GM10266 (cell line): ENCODE measurements around the gene SYNDIG1L.
"Not testable (repeated sequence)": the region's sequence is repeated elsewhere in the genome, so short reads cannot be mapped to it uniquely, and the experiment has no call there.

Experiments used
- DNase-seq: peaks from one replicate; pipeline ENCODE4 v3.0.0; 2012; ENCODE audit errors: extremely low spot score
- TF ChIP-seq, protein P1 (sequence below): IDR thresholded peaks from 2 replicates; pipeline ENCODE4 v1.5.1; 2012; ENCODE audit warnings: mild to moderate bottlenecking, low read depth; ENCODE audit not compliant: control insufficient read depth, insufficient read depth; ENCODE audit errors: missing control alignments

The SYNDIG1L gene

DNA sequence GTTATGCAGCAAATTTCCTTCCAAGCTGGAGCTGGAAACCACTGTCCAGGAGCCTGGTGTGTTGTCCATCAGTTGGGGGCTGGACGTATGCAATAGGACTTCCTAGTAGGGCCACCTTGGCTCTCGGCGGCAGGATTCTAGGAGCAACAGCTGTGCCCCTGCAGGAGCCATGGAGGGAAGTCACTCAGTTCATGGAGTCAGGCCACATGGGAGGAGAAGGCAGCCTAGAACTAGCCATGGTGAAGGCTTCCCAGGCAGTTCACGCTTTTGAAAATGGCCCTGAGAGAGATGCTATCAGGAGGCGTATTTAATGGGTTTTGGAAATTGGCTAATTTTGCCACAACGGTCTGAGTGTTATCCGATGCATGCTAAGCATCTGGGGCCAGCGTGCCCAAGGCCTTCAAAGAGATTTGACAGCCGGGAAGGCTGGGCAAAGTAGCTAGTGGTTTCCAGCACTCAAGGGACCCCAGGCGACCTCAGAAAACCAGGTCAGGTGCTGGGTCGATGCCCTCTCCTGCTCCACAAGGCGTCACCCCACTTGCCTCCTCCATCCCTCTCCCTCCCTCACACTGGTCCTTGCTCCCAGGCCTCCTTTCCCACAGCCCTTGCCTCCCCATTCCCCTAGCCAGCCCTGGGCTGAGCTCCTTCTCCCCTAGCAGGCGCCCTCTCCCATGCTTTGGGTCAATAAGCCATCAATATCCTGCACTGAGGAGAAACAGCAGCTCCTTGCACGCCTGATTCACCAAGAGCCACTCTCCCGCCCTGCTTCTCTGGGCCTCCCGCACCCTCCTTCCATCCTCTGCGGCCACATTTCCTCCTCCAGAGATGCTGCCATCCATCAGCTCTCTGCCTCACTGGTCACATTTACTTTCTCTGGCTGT, 30.9 kb upstream of the SYNDIG1L start:
- TF ChIP-seq, protein P1, sequence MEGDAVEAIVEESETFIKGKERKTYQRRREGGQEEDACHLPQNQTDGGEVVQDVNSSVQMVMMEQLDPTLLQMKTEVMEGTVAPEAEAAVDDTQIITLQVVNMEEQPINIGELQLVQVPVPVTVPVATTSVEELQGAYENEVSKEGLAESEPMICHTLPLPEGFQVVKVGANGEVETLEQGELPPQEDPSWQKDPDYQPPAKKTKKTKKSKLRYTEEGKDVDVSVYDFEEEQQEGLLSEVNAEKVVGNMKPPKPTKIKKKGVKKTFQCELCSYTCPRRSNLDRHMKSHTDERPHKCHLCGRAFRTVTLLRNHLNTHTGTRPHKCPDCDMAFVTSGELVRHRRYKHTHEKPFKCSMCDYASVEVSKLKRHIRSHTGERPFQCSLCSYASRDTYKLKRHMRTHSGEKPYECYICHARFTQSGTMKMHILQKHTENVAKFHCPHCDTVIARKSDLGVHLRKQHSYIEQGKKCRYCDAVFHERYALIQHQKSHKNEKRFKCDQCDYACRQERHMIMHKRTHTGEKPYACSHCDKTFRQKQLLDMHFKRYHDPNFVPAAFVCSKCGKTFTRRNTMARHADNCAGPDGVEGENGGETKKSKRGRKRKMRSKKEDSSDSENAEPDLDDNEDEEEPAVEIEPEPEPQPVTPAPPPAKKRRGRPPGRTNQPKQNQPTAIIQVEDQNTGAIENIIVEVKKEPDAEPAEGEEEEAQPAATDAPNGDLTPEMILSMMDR, result no peak
- no peak for DNase-seq

DNA sequence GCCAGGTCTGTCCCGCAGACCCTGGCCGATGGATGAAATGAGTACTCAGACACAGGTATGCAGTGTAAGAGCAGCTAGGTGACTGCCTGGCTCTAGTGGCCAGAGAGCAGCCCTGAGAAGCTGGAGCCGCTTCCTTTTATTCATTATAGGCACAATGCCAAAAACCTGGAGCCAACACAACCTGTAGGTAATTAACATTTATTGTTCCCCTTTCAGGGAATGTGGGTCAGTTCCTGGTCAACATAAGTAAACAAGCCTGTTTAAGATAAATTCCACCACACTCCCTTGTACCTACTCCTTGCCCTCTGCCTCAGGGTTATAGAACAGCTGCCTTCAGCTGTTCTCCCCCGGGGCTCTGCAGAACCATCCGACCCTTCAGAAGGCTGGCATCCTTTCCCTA, 28.4 kb upstream of the SYNDIG1L start:
- not testable (repeated sequence) for DNase-seq

DNA sequence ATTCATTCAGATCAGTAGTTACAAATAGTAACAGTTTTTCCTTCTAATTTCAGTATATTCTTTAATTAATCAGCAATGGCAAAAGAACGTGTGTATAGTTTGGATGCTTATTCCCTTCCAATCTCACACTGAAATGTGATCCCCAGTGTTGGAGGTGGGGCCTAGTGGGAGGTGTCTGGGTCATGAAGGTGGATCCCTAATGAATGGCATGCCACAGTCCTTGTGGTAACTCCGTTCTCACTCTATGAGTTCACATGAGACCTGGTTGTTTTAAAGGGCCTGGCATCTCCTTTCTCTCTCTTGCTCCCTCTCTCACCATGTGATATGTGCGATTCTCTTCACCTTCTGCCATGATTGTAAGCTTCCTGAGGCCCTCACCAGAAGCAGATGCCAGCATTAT, 18.9 kb upstream of the SYNDIG1L start:
- DNase-seq, result no peak
- TF ChIP-seq, protein P1, result no peak

DNA sequence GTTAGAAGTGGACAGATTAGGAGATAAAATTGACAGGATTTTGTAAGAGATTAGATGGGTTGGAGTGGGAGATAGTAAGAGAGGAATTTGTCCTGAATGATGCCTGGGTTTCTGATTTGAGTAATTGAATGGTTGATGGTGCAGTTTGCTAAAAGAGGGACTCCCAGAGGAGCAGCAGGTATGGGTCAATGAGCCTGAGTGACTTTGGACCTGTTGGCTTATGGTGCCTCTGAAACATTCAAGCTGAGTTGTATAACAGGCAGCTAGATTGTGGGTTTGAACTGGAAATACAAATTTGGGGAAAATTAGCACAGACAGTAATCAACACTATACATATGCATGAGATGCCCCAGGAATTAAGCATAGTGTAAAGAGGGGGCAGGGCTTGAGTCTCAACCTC, 16.7 kb upstream of the SYNDIG1L start:
- TF ChIP-seq, protein P1, result no peak
- no peak for DNase-seq

GRCh38 chr14:74441113-74441512, 15.1 kb upstream of the SYNDIG1L start:
- no peak for DNase-seq
- TF ChIP-seq, protein P1, result no peak

GRCh38 chr14:74438351-74438915, 12.4 kb upstream of the SYNDIG1L start:
- TF ChIP-seq, protein P1, result no peak
- no peak for DNase-seq

GRCh38 chr14:74437496-74438053, 11.6 kb upstream of the SYNDIG1L start:
- TF ChIP-seq, protein P1, result no peak
- DNase-seq, result no peak
